Duodenal mucosa (tissue), 2 donors: ENCODE results near the gene MAST4.
A peak's percentile ranks its signal among the peaks of the same experiment; 100 is the strongest.

Source experiments
- H3K27ac ChIP-seq: one replicate; pipeline ENCODE4 v1.7.0; 2013; ENCODE audit warnings: low read depth, low read length
- H3K27me3 ChIP-seq, 2 donors: one replicate each; pipeline ENCODE4 v1.7.0; 2013; ENCODE audit warnings: low read length in 2 of 2, control low read depth in 1 of 2; ENCODE audit not compliant: insufficient read depth in 2 of 2, control insufficient read depth in 1 of 2
- H3K36me3 ChIP-seq, 2 donors: one replicate each; pipeline ENCODE4 v1.7.0; 2013; ENCODE audit warnings: low read length in 2 of 2, control low read depth in 1 of 2; ENCODE audit not compliant: insufficient read depth in 2 of 2, control insufficient read depth in 1 of 2
- H3K4me1 ChIP-seq, 2 donors: one replicate each; pipeline ENCODE4 v1.7.0; 2013; ENCODE audit warnings: low read length in 2 of 2, control low read depth in 1 of 2; ENCODE audit not compliant: insufficient read depth in 2 of 2, control insufficient read depth in 1 of 2
- H3K4me3 ChIP-seq, 2 donors: one replicate each; pipeline ENCODE4 v1.7.0; 2013; ENCODE audit warnings: low read length in 2 of 2, low read depth in 1 of 2
- H3K9ac ChIP-seq, 2 donors: one replicate each; pipeline ENCODE4 v1.7.0; 2013; ENCODE audit warnings: low read length in 2 of 2, low read depth in 1 of 2
- H3K9me3 ChIP-seq, 2 donors: one replicate each; pipeline ENCODE4 v1.7.0; 2013; ENCODE audit warnings: low read length in 2 of 2, control low read depth in 1 of 2; ENCODE audit not compliant: control insufficient read depth in 1 of 2

Gene MAST4

DNA sequence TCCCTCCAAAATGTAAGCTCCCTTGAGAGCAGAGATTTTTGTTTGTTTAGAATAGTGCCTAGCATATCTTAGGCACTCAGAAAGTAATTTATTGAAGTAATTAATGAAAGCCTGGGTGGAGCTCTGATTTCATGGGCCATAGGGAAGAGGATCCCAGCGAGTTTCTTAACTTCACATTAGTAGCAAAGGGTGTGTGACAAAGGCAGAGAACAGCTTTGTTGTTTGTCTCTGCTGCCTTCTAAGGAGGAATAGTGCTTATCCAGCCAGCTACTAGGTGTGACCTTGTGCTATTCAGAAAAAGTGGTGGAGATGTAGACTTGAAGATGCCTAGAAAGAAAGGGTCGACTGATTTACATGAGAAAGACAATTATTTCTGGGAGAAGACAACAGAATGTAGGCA lies 451.4 kb downstream of the MAST4 start:
- H3K4me3 ChIP-seq = no peak overlapping the region
- no peaks in the 10 kb centered on the region for H3K36me3 ChIP-seq
- H3K27ac ChIP-seq = no peak overlapping the region
- peaks cover 34 to 59% of the 10 kb centered on the region in 2 donors for H3K4me1 ChIP-seq
- H3K9ac ChIP-seq = no peak overlapping the region
- H3K27me3 ChIP-seq = no peaks in the 10 kb centered on the region
- H3K9me3 ChIP-seq = no peaks in the 10 kb centered on the region

- Histone ChIP-seq H3K27ac (no peak overlapping the region), H3K36me3 (no peaks in the 10 kb centered on the region), H3K9ac (no peak overlapping the region), H3K4me1 (peaks cover 24 to 57% of the 10 kb centered on the region in 2 donors), H3K9me3 (no peaks in the 10 kb centered on the region), H3K4me3 (no peak overlapping the region), H3K27me3 (no peaks in the 10 kb centered on the region)
Observed at GRCh38 chr5:67050125-67050524, 453.9 kb downstream of the MAST4 start.

GRCh38 chr5:67050635-67051034 lies 454.4 kb downstream of the MAST4 start:
- H3K9ac ChIP-seq = no peak overlapping the region
- peaks cover 24 to 57% of the 10 kb centered on the region in 2 donors for H3K4me1 ChIP-seq
- no peak overlapping the region for H3K27ac ChIP-seq

GRCh38 chr5:67051164-67051563 lies 455.0 kb downstream of the MAST4 start:
- Histone ChIP-seq H3K4me3 (peak overlapping the region in 1 of 2 donors; percentile 22), H3K9me3 (no peaks in the 10 kb centered on the region), H3K36me3 (no peaks in the 10 kb centered on the region), H3K9ac (no peak overlapping the region), H3K4me1 (peaks cover 24 to 55% of the 10 kb centered on the region in 2 donors), H3K27me3 (no peaks in the 10 kb centered on the region), H3K27ac (no peak overlapping the region)

More at GRCh38 chr5:67050635-67051034, 454.4 kb downstream of the MAST4 start:
- Histone ChIP-seq H3K27me3 (no peaks in the 10 kb centered on the region), H3K4me3 (peak overlapping the region in 1 of 2 donors; percentile 22), H3K9me3 (no peaks in the 10 kb centered on the region), H3K36me3 (no peaks in the 10 kb centered on the region)

DNA sequence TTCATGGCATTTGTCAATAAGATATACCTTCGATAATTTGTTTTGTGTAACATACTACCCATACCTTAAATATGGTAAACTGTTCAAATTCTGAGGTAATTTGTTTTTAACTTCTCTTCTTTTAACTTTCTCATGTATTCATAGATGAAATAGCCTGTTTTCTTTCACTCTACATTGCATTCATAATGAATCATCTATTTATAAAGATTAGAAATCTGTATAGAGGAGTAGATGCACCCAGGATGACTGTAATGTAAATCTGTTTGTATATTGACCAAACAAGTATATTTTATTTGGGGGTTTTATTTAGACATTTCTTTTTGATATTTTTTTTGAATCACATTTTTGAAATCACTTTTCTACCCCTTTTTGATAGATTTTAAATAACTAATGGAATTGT lies 455.8 kb downstream of the MAST4 start:
- peaks cover 21 to 47% of the 10 kb centered on the region in 2 donors for H3K4me1 ChIP-seq
- H3K9me3 ChIP-seq = no peaks in the 10 kb centered on the region
- no peaks in the 10 kb centered on the region for H3K27me3 ChIP-seq
- H3K4me3 ChIP-seq = no peak overlapping the region
- H3K9ac ChIP-seq = no peak overlapping the region
- no peaks in the 10 kb centered on the region for H3K36me3 ChIP-seq
- H3K27ac ChIP-seq = no peak overlapping the region

DNA sequence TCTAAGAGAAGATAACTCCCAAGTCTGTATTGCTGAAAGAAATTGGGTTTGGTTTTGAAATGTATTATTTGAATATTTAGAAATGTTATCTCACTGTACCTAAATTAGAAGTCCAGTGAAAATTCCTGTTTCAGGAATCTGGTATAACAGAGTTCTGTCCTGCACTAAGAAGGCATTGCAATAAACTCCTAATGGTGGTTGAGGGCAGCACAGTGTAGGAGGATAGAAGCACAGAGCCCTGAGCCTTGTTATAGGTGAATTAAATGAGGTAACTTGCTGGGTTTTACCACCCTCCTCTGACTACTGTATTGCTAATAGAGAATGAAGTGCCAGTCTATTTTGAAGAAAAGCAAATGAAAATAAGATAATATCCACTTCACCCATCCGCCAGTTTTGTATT lies 457.0 kb downstream of the MAST4 start:
- Histone ChIP-seq H3K36me3 (no peaks in the 10 kb centered on the region), H3K27ac (no peak overlapping the region), H3K4me1 (peaks cover 13 to 35% of the 10 kb centered on the region in 2 donors), H3K9ac (no peak overlapping the region), H3K27me3 (no peaks in the 10 kb centered on the region), H3K4me3 (no peak overlapping the region), H3K9me3 (no peaks in the 10 kb centered on the region)

GRCh38 chr5:67058998-67059743 lies 463.0 kb downstream of the MAST4 start:
- H3K27me3 ChIP-seq = no peaks in the 10 kb centered on the region
- H3K27ac ChIP-seq = no peak overlapping the region
- H3K9me3 ChIP-seq = no peaks in the 10 kb centered on the region
- H3K4me1 ChIP-seq = peaks cover 0 to 4% of the 10 kb centered on the region in 2 donors
- H3K36me3 ChIP-seq = no peaks in the 10 kb centered on the region
- no peak overlapping the region for H3K4me3 ChIP-seq
- no peak overlapping the region for H3K9ac ChIP-seq

GRCh38 chr5:67059744-67060490 lies 463.7 kb downstream of the MAST4 start:
- Histone ChIP-seq H3K9me3 (no peaks in the 10 kb centered on the region), H3K9ac (no peak overlapping the region), H3K27ac (no peak overlapping the region), H3K36me3 (no peaks in the 10 kb centered on the region), H3K4me3 (no peak overlapping the region), H3K27me3 (no peaks in the 10 kb centered on the region), H3K4me1 (peaks cover 0 to 4% of the 10 kb centered on the region in 2 donors)

DNA sequence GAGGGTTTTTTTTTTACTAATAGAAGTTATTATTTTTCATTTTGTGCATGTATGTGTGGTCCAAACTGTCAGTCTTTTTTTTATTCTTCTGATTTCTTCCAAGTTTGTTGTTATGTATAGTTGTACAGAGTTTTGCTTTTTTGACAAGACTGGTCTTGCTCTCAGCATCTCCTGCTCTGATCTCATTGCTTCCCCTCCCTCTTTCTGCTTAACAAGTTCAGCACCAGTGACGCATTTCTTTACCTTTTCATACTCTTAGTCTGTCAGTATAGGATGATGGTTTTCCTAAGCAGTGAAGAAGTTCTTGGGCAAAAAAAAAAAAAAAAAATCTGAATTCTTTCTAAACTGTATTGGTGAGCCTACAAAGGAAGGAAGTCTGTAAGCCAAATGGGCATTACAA lies 465.3 kb downstream of the MAST4 start:
- no peak overlapping the region for H3K4me3 ChIP-seq
- H3K9me3 ChIP-seq = no peaks in the 10 kb centered on the region
- no peak overlapping the region for H3K9ac ChIP-seq
- H3K27me3 ChIP-seq = no peaks in the 10 kb centered on the region
- no peaks in the 10 kb centered on the region for H3K36me3 ChIP-seq
- peaks cover 0 to 4% of the 10 kb centered on the region in 2 donors for H3K4me1 ChIP-seq
- no peak overlapping the region for H3K27ac ChIP-seq

DNA sequence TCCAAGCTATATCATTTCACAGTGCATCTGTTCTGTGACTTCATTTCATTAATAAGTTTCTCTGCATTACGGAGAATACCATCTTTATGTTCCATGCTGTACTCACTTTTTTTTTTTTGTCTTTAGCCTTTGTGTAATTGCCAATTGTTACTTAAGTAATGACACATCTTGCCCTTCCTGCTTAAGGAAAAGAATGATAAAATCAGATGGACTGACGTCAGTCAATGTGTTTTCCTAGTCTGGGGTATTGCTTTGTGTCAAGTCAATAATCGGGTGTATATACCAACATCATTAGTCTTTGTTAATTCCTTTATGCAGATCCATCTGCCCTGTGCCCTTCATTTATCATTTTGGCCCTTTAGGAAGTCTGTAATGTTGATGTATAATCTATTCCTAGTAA lies 466.9 kb downstream of the MAST4 start:
- H3K9ac ChIP-seq = no peak overlapping the region
- H3K4me3 ChIP-seq = no peak overlapping the region
- no peaks in the 10 kb centered on the region for H3K27me3 ChIP-seq
- no peak overlapping the region for H3K27ac ChIP-seq
- no peaks in the 10 kb centered on the region for H3K36me3 ChIP-seq
- H3K9me3 ChIP-seq = no peaks in the 10 kb centered on the region
- H3K4me1 ChIP-seq = peaks cover 0 to 4% of the 10 kb centered on the region in 2 donors
